Measurements from ENCODE around the gene NYAP2.

The NYAP2 gene

GRCh38 chr2:225670111-225670974 is 270.8 kb downstream of the NYAP2 start:
- Histone ChIP-seq H3K9ac (ENCODE audit: low read depth, low read length) (no peak overlapping the region), H3K36me3 (ENCODE audit: insufficient read depth, low read length) (no peaks in the 10 kb centered on the region; the same call in 1 of the 2 replicates), H3K9me3 (ENCODE audit: control insufficient read depth, insufficient read depth, low read length) (no peaks in the 10 kb centered on the region), H3K4me1 (ENCODE audit: insufficient read depth, low read length) (peaks cover 16% of the 10 kb centered on the region)

- H3K9ac ChIP-seq (ENCODE audit: low read depth, low read length), result no peak overlapping the region
- H3K9me3 ChIP-seq (ENCODE audit: control insufficient read depth, insufficient read depth, low read length), result no peaks in the 10 kb centered on the region
- no peaks in the 10 kb centered on the region for H3K4me1 ChIP-seq (ENCODE audit: insufficient read depth, low read length)
- H3K36me3 ChIP-seq (ENCODE audit: insufficient read depth, low read length), result no peaks in the 10 kb centered on the region; the same call in 1 of the 2 replicates
Measured at GRCh38 chr2:225678792-225679191, 279.3 kb downstream of the NYAP2 start.

- H3K36me3 ChIP-seq (ENCODE audit: insufficient read depth, low read length), result no peaks in the 10 kb centered on the region
Measured at GRCh38 chr2:225683258-225683657, 283.7 kb downstream of the NYAP2 start.

GRCh38 chr2:225690153-225690552 is 290.6 kb downstream of the NYAP2 start:
- no peak overlapping the region for H3K9ac ChIP-seq (ENCODE audit: low read depth, low read length)
- no peaks in the 10 kb centered on the region for H3K36me3 ChIP-seq (ENCODE audit: insufficient read depth, low read length)
- no peaks in the 10 kb centered on the region for H3K9me3 ChIP-seq (ENCODE audit: control insufficient read depth, insufficient read depth, low read length)
- no peaks in the 10 kb centered on the region for H3K4me1 ChIP-seq (ENCODE audit: insufficient read depth, low read length)

More at GRCh38 chr2:225683258-225683657, 283.7 kb downstream of the NYAP2 start:
- Histone ChIP-seq H3K9ac (ENCODE audit: low read depth, low read length) (no peak overlapping the region), H3K4me1 (ENCODE audit: insufficient read depth, low read length) (no peaks in the 10 kb centered on the region), H3K9me3 (ENCODE audit: control insufficient read depth, insufficient read depth, low read length) (no peaks in the 10 kb centered on the region)

- Histone ChIP-seq H3K9ac (ENCODE audit: low read depth, low read length) (no peak overlapping the region), H3K4me1 (ENCODE audit: insufficient read depth, low read length) (no peaks in the 10 kb centered on the region), H3K9me3 (ENCODE audit: control insufficient read depth, insufficient read depth, low read length) (no peaks in the 10 kb centered on the region), H3K36me3 (ENCODE audit: insufficient read depth, low read length) (no peaks in the 10 kb centered on the region)
Measured at GRCh38 chr2:225691711-225692110, 292.2 kb downstream of the NYAP2 start.

- Histone ChIP-seq H3K9ac (ENCODE audit: low read depth, low read length) (no peak overlapping the region), H3K9me3 (ENCODE audit: control insufficient read depth, insufficient read depth, low read length) (no peaks in the 10 kb centered on the region), H3K4me1 (ENCODE audit: insufficient read depth, low read length) (no peaks in the 10 kb centered on the region), H3K36me3 (ENCODE audit: insufficient read depth, low read length) (no peaks in the 10 kb centered on the region)
Measured at GRCh38 chr2:225693259-225693658, 293.7 kb downstream of the NYAP2 start.

GRCh38 chr2:225694664-225695063 is 295.2 kb downstream of the NYAP2 start:
- no peaks in the 10 kb centered on the region for H3K36me3 ChIP-seq (ENCODE audit: insufficient read depth, low read length)
- H3K4me1 ChIP-seq (ENCODE audit: insufficient read depth, low read length), result no peaks in the 10 kb centered on the region
- H3K9ac ChIP-seq (ENCODE audit: low read depth, low read length), result no peak overlapping the region
- H3K9me3 ChIP-seq (ENCODE audit: control insufficient read depth, insufficient read depth, low read length), result no peaks in the 10 kb centered on the region

GRCh38 chr2:225697936-225698335 is 298.4 kb downstream of the NYAP2 start:
- Histone ChIP-seq H3K9ac (ENCODE audit: low read depth, low read length) (no peak overlapping the region), H3K9me3 (ENCODE audit: control insufficient read depth, insufficient read depth, low read length) (no peaks in the 10 kb centered on the region), H3K36me3 (ENCODE audit: insufficient read depth, low read length) (no peaks in the 10 kb centered on the region), H3K4me1 (ENCODE audit: insufficient read depth, low read length) (no peaks in the 10 kb centered on the region)
